A204.1 (cell line): Measurements from ENCODE around the gene HNRNPR.
A peak's percentile ranks its signal among the peaks of the same experiment; 100 is the strongest.
"Not testable (repeated sequence)": the region's sequence is repeated elsewhere in the genome, so short reads cannot be mapped to it uniquely, and the experiment has no call there.

ENCODE experiments used
- FAIRE-seq: peaks from 2 replicates; lab custom pipeline; 2012; peaks lifted over from hg19 to GRCh38; lab: Jason Lieb, UNC

Gene HNRNPR

DNA sequence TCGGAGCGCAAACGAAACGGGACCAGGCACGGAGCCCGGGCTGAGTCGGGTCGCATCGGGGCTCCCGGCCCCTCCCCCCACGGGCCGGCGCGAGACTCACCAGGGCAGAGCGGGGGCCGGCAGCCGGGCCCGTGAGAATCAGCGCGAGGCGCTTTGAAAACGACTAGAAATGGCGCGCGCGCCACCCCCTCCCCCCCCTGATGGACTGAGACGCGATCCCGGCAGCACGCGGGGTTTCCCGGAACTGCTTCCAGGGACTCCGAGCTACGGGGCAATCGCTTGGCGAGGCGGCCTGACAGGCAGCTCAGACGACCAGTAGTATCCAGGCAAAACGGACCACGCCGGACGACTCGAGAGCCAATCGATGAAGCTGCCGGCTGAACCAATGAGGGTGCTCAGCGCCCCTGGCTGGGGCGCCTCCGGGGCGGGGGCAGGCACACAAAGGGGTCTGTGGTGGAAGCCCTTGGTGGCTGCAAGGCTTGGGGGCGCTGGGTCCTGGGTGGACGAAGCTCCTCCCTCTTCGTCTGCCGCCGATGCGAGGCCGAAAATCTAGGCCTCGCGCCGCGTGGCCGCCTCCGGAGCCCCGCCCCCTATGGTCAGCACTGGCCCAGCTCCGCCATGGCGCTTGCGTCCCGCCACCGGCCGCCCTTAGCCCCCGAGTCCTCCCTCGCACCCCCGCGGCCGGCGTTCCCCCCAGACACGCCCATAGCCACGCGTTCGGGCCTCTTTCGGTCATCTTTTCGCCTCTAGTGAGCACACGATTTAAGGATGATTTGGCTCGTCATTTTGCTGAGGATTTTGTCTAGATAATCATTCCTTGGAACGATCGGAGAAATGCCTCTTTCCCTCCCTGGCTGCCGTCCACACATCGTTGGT, at the start of gene HNRNPR:
Gene HNRNPR (minus strand): TSS at position 174 of the 876 bp plus-strand sequence. CDS start 3,276 bp downstream, outside the sequence.
- FAIRE-seq = peak; percentile 97

- no peak for FAIRE-seq
Observed at GRCh38 chr1:23393706-23394105, 49.6 kb upstream of the HNRNPR start.

GRCh38 chr1:23392125-23392855, 48.2 kb upstream of the HNRNPR start:
- FAIRE-seq = no peak

DNA sequence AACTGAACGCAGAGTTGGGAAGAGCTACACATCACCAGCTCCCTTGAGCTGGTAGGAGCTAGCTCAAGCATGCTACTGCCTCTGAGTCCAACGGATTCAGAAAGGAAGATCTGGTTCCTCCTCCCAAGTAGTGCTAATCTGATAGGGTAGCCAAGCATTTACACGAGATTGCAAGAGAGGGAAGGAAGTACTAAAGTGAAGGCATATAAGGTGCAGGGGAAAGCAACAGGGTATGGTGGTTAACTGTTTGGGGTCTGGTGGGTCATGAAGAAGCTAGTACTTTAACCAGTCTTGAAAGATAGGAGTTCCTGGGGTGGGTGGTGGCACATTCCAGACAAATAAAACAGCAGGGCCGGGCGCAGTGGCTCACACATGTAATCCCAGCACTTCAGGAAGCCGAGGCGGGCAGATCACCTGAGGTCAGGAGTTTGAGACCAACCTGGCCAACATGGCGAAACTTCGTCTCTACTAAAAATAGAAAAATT, 45.8 kb upstream of the HNRNPR start:
- no peak for FAIRE-seq

DNA sequence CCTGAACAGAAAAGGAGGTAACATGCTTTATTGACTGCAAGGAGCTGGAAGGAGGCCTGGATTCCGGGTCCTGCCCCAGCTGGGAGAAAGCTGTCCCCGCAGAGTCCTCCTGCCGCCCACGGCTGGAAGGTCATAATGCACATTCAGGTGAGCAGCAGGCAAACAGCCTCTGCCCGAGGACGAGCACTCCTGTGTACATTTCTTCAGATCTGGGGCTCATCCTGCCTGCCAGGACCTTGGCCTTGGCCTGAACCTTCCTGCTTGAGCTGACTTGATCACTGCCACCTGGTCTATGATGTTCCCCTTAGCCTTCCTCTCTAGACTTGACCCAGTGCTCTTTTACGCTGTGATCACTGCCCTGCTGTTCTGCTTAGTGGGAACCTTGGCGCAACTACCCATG, 43.4 kb upstream of the HNRNPR start:
- FAIRE-seq = no peak

DNA sequence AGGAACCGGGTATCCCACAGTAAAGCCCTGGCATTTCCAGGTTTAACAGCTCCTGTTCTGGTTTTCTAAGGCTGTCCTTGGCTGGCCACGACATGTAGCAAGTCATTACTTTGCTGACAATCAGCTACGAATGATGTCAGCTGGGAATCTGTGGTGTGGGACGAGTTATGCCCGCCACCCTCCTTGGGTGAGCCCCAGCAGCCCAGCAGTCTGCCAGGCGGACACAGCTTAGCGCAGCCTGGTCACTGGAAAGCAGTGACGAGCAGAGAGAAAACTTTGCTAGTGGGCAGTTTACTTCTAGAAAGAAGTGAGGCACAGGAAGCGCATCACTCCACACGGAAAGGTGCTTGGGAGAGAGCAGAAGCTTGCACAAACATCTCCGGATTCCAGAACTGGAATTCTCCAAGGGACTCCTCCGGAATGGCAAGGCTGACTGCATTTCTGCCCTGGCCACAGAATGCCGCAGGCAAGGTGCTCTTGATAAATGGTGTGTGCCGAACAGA, 41.1 kb upstream of the HNRNPR start:
- FAIRE-seq = no peak

- FAIRE-seq = no peak
Observed at GRCh38 chr1:23384312-23385058, 40.4 kb upstream of the HNRNPR start.

- no peak for FAIRE-seq
Observed at GRCh38 chr1:23383577-23384311, 39.7 kb upstream of the HNRNPR start.

- no peak for FAIRE-seq
Observed at GRCh38 chr1:23381233-23381885, 37.3 kb upstream of the HNRNPR start.

DNA sequence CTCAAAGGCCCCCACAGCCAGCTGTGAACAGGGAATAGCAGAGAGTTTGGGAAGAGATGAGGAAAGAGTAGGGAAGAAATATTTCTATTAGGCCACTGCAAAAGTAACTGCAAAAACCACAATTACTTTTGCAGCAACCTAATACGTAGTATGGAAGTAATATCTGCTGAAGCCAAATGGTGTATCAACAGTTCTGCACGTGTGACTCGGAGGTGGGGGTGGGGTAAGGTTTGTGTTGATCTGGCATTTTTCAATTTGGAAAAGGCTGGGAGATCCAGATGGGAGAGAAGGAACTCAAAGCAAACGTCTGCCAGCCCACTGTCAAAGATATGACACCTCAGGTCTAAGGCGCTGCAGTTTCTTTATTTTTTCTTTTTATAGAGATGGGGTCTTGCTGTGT, 36.6 kb upstream of the HNRNPR start:
- no peak for FAIRE-seq

- not testable (repeated sequence) for FAIRE-seq
Observed at GRCh38 chr1:23380236-23380635, 36.2 kb upstream of the HNRNPR start.

DNA sequence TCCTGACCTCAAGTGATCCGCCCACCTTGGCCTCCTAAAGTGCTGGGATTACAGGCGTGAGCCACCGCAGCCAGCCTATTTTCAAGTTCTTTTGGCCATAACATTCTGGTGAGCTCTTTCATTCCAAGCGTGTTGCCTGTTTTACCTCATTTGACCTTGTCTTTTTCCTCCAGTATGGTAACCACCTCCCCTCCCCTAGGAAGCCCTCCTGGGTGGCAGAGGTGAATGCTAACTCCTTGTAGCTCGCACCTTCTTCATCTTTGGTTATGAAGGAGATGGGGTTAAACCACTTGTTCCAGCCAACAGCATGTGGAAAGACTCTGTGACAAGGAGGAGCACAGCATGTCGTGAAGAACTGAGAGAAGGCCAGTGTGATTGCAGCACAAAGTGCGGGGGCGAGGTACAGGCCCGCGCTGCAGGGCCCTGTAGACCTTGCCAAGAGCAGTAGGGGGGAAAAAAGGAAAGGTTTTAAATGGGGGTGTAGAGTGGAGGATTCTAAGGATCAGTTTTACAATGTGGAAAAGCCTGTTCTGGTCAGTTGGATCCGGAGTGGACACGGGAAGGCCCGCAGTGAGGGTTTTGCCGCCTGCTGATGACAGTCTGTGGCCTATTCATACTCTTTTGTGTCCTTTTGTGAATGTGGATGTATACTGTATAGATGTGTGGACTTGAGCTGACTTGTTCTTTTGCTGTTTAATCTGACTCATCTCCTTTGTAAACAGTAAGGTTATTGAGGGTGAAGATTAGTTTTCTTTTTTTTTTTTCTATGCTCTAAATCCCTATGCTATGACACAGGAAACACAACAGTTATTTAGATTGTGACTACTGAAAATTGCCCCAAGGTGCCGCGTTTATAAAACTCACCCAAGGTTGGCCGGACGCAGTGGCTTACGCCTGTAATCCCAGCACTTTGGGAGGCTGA, 33.1 kb upstream of the HNRNPR start:
- FAIRE-seq = no peak

DNA sequence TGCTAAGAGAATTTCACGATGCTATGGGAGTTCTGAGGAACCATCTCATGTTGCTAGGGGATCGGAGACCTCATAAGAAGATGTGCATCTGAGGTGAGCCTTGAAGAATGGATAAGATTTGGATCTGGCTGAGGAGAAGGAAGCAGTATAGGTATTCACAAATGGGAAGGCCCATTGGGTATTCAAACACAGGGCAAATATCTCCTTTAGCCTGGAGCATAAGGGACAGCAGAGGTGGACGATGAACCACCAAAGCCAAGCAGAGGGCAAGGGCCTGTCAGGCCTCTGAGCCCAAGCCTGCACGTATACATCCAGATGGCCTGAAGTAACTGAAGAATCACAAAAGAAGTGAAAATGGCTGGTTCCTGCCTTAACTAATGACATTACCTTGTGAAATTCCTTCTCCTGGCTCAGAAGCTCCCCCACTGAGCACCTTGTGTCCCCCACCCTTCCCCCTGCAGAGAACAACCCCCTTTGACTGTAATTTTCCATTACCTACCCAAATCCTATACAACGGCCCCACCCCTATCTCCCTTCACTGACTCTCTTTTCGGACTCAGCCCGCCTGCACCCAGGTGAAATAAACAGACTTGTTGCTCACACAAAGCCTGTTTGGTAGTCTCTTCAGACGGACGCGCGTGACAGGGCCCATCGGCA, 30.1 kb upstream of the HNRNPR start:
- not testable (repeated sequence) for FAIRE-seq

DNA sequence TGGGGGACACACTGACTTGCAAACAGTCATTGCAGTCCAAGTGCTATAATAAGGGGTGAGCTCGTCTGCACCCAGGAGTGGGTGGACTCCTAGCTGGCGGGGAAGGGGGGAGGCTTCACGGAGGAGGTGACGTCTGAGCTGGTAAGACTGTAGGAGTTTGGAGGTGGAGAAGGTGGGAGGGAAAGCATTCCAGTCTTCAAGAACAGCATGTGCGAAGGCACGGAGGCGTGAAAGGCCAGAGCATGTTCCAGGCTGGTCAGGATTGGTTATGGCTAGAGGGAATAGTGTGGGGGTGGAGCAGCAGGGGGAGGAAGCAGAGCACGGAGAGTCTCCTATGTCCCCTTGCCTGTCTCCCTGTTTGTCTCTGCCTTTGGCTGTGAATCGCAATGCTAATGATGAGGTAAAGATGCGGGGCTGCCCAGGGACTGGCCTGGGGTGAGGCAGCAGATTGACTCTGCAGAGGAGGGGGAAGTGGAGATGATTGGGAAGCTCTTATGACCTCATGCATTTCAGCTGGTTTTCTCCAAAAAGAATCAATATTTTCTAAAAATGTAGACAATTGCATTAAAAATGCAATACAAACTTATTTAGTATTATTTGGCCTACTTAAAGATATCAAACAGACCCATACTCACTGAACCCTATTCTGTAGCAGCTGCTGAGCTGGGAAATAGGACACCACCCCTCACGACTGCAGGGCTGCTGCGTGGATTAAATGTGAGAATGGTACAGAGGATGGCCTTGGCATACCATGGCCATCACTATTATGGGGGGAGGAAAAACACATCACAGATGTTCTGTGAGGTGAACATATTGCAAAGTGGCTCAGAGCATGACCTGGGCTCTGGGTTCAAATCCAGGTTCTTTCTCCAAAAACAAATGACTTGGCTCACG, 28.1 kb upstream of the HNRNPR start:
- no peak for FAIRE-seq

DNA sequence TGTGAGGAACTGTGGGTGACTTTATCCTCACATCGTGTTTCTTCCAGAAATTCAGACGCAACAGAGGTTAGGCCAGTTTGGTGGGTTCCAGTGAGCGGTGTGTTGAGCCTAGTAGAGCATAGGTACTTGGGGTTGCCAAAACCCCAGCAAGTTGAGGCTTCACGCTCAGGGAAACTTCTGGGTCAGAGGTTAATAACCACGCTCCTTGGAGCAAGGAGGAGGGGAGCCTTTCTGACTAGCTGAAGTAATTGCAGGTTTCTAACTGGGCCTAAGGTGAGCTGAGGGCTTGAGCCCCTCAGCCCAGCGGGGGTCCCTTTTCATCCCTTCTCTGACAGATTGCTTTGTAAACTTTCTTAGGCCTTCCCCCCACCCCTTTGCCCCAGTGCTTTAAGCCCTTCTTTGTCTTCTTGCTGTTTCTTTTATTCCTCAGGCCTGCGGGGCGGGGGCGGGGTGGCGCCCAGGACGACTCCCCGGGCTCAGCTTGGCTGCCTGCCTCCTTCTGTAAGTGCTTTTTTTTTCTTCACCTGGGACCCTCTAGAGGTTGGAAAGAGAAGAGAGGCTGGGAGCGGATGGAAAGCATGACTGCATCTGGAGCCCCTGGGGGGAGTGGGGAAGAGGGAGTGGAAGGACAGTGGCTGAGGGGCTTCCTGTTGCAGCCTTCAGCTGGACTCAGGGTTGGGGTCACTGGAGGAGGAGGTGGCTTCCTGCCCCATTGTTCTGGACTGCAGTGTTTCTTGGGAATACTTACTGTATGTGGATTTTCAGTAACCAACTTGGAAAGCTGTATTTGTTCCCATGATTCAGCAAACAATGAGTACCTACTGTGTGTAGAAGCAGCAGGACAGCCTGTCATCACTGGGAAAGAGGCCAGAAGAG, 26.9 kb upstream of the HNRNPR start:
- no peak for FAIRE-seq

DNA sequence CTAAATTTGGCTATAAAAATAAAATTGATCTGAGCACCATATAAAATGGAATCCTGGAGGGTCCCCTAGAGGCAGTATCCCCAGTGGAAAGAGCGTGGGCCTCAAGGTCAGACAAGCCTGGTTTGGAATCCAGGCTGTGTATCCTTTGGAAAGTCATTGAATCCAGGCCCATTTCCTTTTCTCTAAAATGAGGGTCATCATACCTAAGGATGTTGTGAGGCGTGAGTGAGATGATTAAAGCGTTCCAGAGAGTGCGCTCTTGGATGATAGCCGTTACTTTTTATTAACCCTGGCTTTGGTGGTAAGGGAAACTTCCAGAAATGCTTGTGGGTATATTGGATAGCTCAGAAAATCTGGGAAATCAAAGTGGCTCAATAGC, 26.2 kb upstream of the HNRNPR start:
- FAIRE-seq = no peak

- FAIRE-seq = no peak
Observed at GRCh38 chr1:23369335-23370013, 25.4 kb upstream of the HNRNPR start, which contains the start of gene ZNF436. ZNF436 (minus strand) TSS chr1:23369836; CDS start chr1:23368005, 1,831 bp downstream.
